IMR-90 (cell line): ENCODE data around the gene EXOC2. TPM values are rescaled to one million over a fixed set of nuclear protein-coding genes. Genes with fewer than 3 reads are reported as not detected.

Experiments used
- ATAC-seq: fragments of 200-7000 bp; cut with Tn5 transposase; 2 replicates; pipeline ENCODE4 v1.9.1; 2020; ENCODE audit warnings: low read depth, mild to moderate bottlenecking, moderate library complexity
- BruUV-seq: library from RNA; stranded (reverse); fragments of 400-500 nt; replicated peaks from 2 replicates; lab custom pipeline; 2021; lab: Mats Ljungman, UMichigan
- CTCF ChIA-PET: fragments of 300-600 bp; formaldehyde crosslinking; extraction: SDS; loops from one replicate; lab custom pipeline; 2021; ENCODE audit warnings: antibody characterized with exemption; lab: Yijun Ruan, JAX
- POLR2A ChIA-PET: fragments of 300-600 bp; sonication (Branson Sonifier 250); formaldehyde crosslinking; loops from one replicate; lab custom pipeline; 2022; ENCODE audit warnings: antibody characterized with exemption; ENCODE audit not compliant: unreplicated experiment; lab: Charles Lee
- DNase-seq: peaks from one replicate; pipeline ENCODE4 v3.0.0; 2013
- H2AFZ ChIP-seq: replicated peaks from 2 replicates; pipeline ENCODE3; 2013; ENCODE audit warnings: low read length, mild to moderate bottlenecking; ENCODE audit not compliant: poor library complexity
- H2AK5ac ChIP-seq: 2 replicates; pipeline ENCODE4 v1.6.1; 2013; ENCODE audit warnings: low read depth, low read length, inconsistent platforms
- H2AK9ac ChIP-seq: replicated peaks from 2 replicates; pipeline ENCODE3; 2013; ENCODE audit warnings: mild to moderate bottlenecking, low read depth, low read length, moderate library complexity; ENCODE audit not compliant: poor library complexity
- H2BK120ac ChIP-seq: 2 replicates; pipeline ENCODE4 v1.6.1; 2013; ENCODE audit warnings: low read depth, low read length, inconsistent platforms
- H2BK15ac ChIP-seq: 3 replicates; pipeline ENCODE4 v1.6.1; 2013; ENCODE audit warnings: low read depth, low read length, inconsistent platforms
- H2BK20ac ChIP-seq: 2 replicates; pipeline ENCODE4 v1.6.1; 2013; ENCODE audit warnings: low read depth, mild to moderate bottlenecking, inconsistent platforms, low read length, moderate library complexity
- H2BK5ac ChIP-seq: 2 replicates; pipeline ENCODE4 v1.6.1; 2013; ENCODE audit warnings: mild to moderate bottlenecking, low read depth, low read length, inconsistent platforms; ENCODE audit not compliant: poor library complexity, severe bottlenecking
- H3K14ac ChIP-seq: replicated peaks from 2 replicates; pipeline ENCODE4 v1.6.1; 2013; ENCODE audit warnings: low read depth, low read length, inconsistent platforms
- H3K18ac ChIP-seq: 2 replicates; pipeline ENCODE4 v1.6.1; 2013; ENCODE audit warnings: low read depth, low read length, control low read depth
- H3K23ac ChIP-seq: 2 replicates; pipeline ENCODE4 v1.6.1; 2013; ENCODE audit warnings: low read depth, low read length, inconsistent platforms
- H3K27ac ChIP-seq: 2 replicates; pipeline ENCODE4 v1.5.1; 2013; ENCODE audit warnings: mild to moderate bottlenecking, control low read depth, low read length; ENCODE audit not compliant: insufficient read depth
- H3K27me3 ChIP-seq: 2 replicates; pipeline ENCODE4 v1.6.1; 2013; ENCODE audit warnings: low read length; ENCODE audit not compliant: control insufficient read depth, insufficient read depth
- H3K36me3 ChIP-seq: 2 replicates; pipeline ENCODE4 v1.6.1; 2013; ENCODE audit warnings: low read length, mixed read lengths; ENCODE audit not compliant: control insufficient read depth, insufficient read depth
- H3K4ac ChIP-seq: 2 replicates; pipeline ENCODE4 v1.6.1; 2013; ENCODE audit warnings: low read depth, low read length, inconsistent platforms
- H3K4me1 ChIP-seq: 2 replicates; pipeline ENCODE4 v1.6.1; 2013; ENCODE audit warnings: low read length, mixed read lengths; ENCODE audit not compliant: control insufficient read depth, insufficient read depth
- H3K4me2 ChIP-seq: 2 replicates; pipeline ENCODE4 v1.6.1; 2013; ENCODE audit warnings: low read depth, mild to moderate bottlenecking, control low read depth, low read length, moderate library complexity
- H3K4me3 ChIP-seq: 2 replicates; pipeline ENCODE4 v1.5.1; 2013; ENCODE audit warnings: low read depth, mild to moderate bottlenecking, control low read depth, low read length, moderate library complexity; ENCODE audit not compliant: insufficient read depth
- H3K56ac ChIP-seq: 2 replicates; pipeline ENCODE4 v1.6.1; 2013; ENCODE audit warnings: low read length, inconsistent platforms; ENCODE audit not compliant: insufficient read depth; ENCODE audit errors: extremely low read depth
- H3K79me1 ChIP-seq, 2 experiments: 2 replicates each; pipeline ENCODE4 v1.6.1; 2013; ENCODE audit warnings: low read length in 2 of 2, inconsistent platforms in 1 of 2, low read depth in 1 of 2
- H3K9ac ChIP-seq: 2 replicates; pipeline ENCODE4 v1.6.1; 2013; ENCODE audit warnings: low read depth, low read length, control low read depth
- H3K9me1 ChIP-seq: 2 replicates; pipeline ENCODE4 v1.6.1; 2013; ENCODE audit warnings: low read length, inconsistent platforms; ENCODE audit not compliant: insufficient read depth
- H3K9me3 ChIP-seq: 2 replicates; pipeline ENCODE4 v1.6.1; 2013; ENCODE audit warnings: low read length; ENCODE audit not compliant: control insufficient read depth, insufficient read depth
- H4K20me1 ChIP-seq: 2 replicates; pipeline ENCODE4 v1.6.1; 2013; ENCODE audit warnings: low read length, inconsistent platforms; ENCODE audit not compliant: insufficient read depth
- H4K5ac ChIP-seq: 2 replicates; pipeline ENCODE4 v1.6.1; 2013; ENCODE audit warnings: mild to moderate bottlenecking, low read depth, low read length, control low read depth
- H4K8ac ChIP-seq, 2 experiments: 2 replicates each; pipeline ENCODE4 v1.6.1; 2013; ENCODE audit warnings: low read depth in 2 of 2, low read length in 2 of 2, control low read depth in 1 of 2, inconsistent platforms in 1 of 2
- H4K91ac ChIP-seq: 2 replicates; pipeline ENCODE4 v1.6.1; 2013; ENCODE audit warnings: low read depth, low read length, inconsistent platforms; ENCODE audit not compliant: insufficient read depth
- BHLHE40 ChIP-seq: fragments of 150-350 bp; IDR thresholded peaks from 2 replicates; pipeline ENCODE4 v1.6.1; 2016; ENCODE audit warnings: mild to moderate bottlenecking, low read depth, low read length
- CEBPB ChIP-seq: IDR thresholded peaks from 2 replicates; pipeline ENCODE4 v1.6.1; 2012; ENCODE audit warnings: low read depth, low read length, improper control_type of control experiment
- CHD1 ChIP-seq: IDR thresholded peaks from 2 replicates; pipeline ENCODE4 v1.6.1; 2012; ENCODE audit warnings: low read depth, low read length, improper control_type of control experiment
- ELK1 ChIP-seq: fragments of 150-350 bp; IDR thresholded peaks from 2 replicates; pipeline ENCODE4 v1.6.1; 2016; ENCODE audit warnings: low read depth, mild to moderate bottlenecking, low read length, moderate library complexity, borderline replicate concordance
- FOS ChIP-seq: fragments of 150-350 bp; IDR thresholded peaks from 2 replicates; pipeline ENCODE4 v1.6.1; 2016; ENCODE audit warnings: low read depth, low read length
- MAFK ChIP-seq: IDR thresholded peaks from 2 replicates; pipeline ENCODE4 v1.6.1; 2012; ENCODE audit warnings: low read depth, low read length, improper control_type of control experiment
- MAZ ChIP-seq: IDR thresholded peaks from 2 replicates; pipeline ENCODE4 v1.6.1; 2012; ENCODE audit warnings: low read depth, mild to moderate bottlenecking, low read length, improper control_type of control experiment, moderate library complexity, borderline replicate concordance
- MXI1 ChIP-seq: IDR thresholded peaks from 2 replicates; pipeline ENCODE4 v1.6.1; 2012; ENCODE audit warnings: low read depth, mild to moderate bottlenecking, low read length, moderate library complexity, borderline replicate concordance
- NFE2L2 ChIP-seq: fragments of 150-350 bp; IDR thresholded peaks from 2 replicates; pipeline ENCODE4 v1.6.1; 2016; ENCODE audit warnings: low read depth, mild to moderate bottlenecking, low read length
- POLR2A ChIP-seq: IDR thresholded peaks from 2 replicates; pipeline ENCODE4 v1.6.1; 2012; ENCODE audit warnings: mild to moderate bottlenecking, low read depth, low read length
- RAD21 ChIP-seq: IDR thresholded peaks from 2 replicates; pipeline ENCODE4 v1.6.1; 2012; ENCODE audit warnings: low read length, improper control_type of control experiment
- RCOR1 ChIP-seq: IDR thresholded peaks from 2 replicates; pipeline ENCODE4 v1.6.1; 2012; ENCODE audit warnings: mild to moderate bottlenecking, low read length, improper control_type of control experiment; ENCODE audit not compliant: insufficient replicate concordance
- RFX5 ChIP-seq: IDR thresholded peaks from 2 replicates; pipeline ENCODE4 v1.8.0; 2012; ENCODE audit warnings: low read depth, mild to moderate bottlenecking, low read length, moderate library complexity
- SMC3 ChIP-seq: fragments of 150-350 bp; IDR thresholded peaks from 2 replicates; pipeline ENCODE4 v1.6.1; 2016; ENCODE audit warnings: low read depth, mild to moderate bottlenecking, antibody characterized with exemption, low read length, moderate library complexity
- USF2 ChIP-seq: fragments of 150-350 bp; IDR thresholded peaks from 2 replicates; pipeline ENCODE4 v1.6.1; 2017; ENCODE audit warnings: mild to moderate bottlenecking, antibody characterized with exemption, low read length, low read depth
- WGBS, 2 experiments: methylation state at CpG; one replicate each; pipeline versions ENCODE4 v1.1.5 to v1.1.7; 2013; ENCODE audit warnings: missing lambda C conversion rate in 2 of 2; ENCODE audit not compliant: insufficient read length in 1 of 2; ENCODE audit errors: extremely low coverage in 2 of 2; 5-methylcytosine and 5-hydroxymethylcytosine counted together
- dilution Hi-C: fragments of 300-500 bp; cut with HindIII; formaldehyde crosslinking; loops from one replicate; pipeline ENCODE4 v1.14.3; 2018; ENCODE audit warnings: low sequenced_read_pairs; ENCODE audit not compliant: unreplicated experiment
- in situ Hi-C: fragments of 300-500 bp; cut with MboI; formaldehyde crosslinking; loops from 3 replicates; pipeline ENCODE4 v1.14.3; 2019; ENCODE audit warnings: low sequenced_read_pairs, inconsistent platforms, mixed read lengths
- intact Hi-C: fragments of 100-400 bp; cut with micrococcal nuclease; formaldehyde crosslinking; loops from 2 replicates; pipeline ENCODE4 v1.10.0; 2022
- polyA plus RNA-seq, 3 experiments: library from polyadenylated mRNA; depleted of rRNA; stranded (reverse); fragments of >200 nt; gene quantifications; 2 replicates each; pipeline ENCODE4 v1.2.3, GENCODE V29; 2012; ENCODE audit warnings: low replicate concordance in 1 of 3
- total RNA-seq: library from RNA; depleted of rRNA; stranded (reverse); fragments of >200 nt; gene quantifications from 2 replicates; pipeline ENCODE4 v1.2.3, GENCODE V29; 2012

Gene EXOC2
- total and polyA plus RNA-seq, 2 of the 4 experiments (the other 2 are of a cell fraction): 13.1 to 37.3 TPM

- dilution Hi-C loops: no loop called here
- H2BK15ac ChIP-seq: no peak overlapping the region
- H3K9ac ChIP-seq: no peak overlapping the region
- no peak overlapping the region for H2BK20ac ChIP-seq
- in situ Hi-C loops: no loop called here
- DNase-seq: no peak
- H2BK5ac ChIP-seq: no peak overlapping the region
- H2AFZ ChIP-seq: no peak overlapping the region
- H3K18ac ChIP-seq: no peak overlapping the region
- H3K27me3 ChIP-seq: no peaks in the 10 kb centered on the region
- H4K91ac ChIP-seq: no peak overlapping the region
- ChIA-PET CTCF (interaction anchor here (0.8 kb wide), 1 partner anchor 17 kb away, joined by 3 read pairs; no protein-coding TSS in a partner anchor), POLR2A (no interaction called here)
- H3K4ac ChIP-seq: no peak overlapping the region; the same call in none of the 2 replicates
- no TSS peak for BruUV-seq
- H2AK9ac ChIP-seq: no peak overlapping the region
- peaks cover 7% of the 10 kb centered on the region; the same call in 1 of the 2 replicates for H3K36me3 ChIP-seq
- TF ChIP-seq SMC3 (no peak), BHLHE40 (no peak), ELK1 (no peak), RFX5 (no peak), CEBPB (no peak), RAD21 (no peak), MXI1 (no peak), MAZ (no peak), RCOR1 (no peak), NFE2L2 (no peak), POLR2A (no peak), CHD1 (no peak), FOS (no peak), USF2 (no peak), MAFK (no peak)
- no peak for ATAC-seq
- H3K27ac ChIP-seq: no peak overlapping the region
- no peak overlapping the region for H3K23ac ChIP-seq
- H4K5ac ChIP-seq: no peak overlapping the region; the same call in 1 of the 2 replicates
- H3K9me1 ChIP-seq: no peaks in the 10 kb centered on the region
- peaks cover 3% of the 10 kb centered on the region for H3K4me1 ChIP-seq
- intact Hi-C loops: no loop called here
- no peak overlapping the region for H3K4me2 ChIP-seq
- no peak overlapping the region for H3K56ac ChIP-seq
- 0 out of 2 replicates have a peak overlapping the region, but pooled peaks have one; percentile 1 for H3K14ac ChIP-seq
- H3K9me3 ChIP-seq: no peaks in the 10 kb centered on the region
- H3K79me1 ChIP-seq: peaks cover 12 to 45% of the 10 kb centered on the region in 2 experiments
- H2BK120ac ChIP-seq: peak overlapping the region; percentile 8; the same call in 1 of the 2 replicates
- no peak overlapping the region for H3K4me3 ChIP-seq
- H4K20me1 ChIP-seq: peaks cover 16% of the 10 kb centered on the region; the same call in 1 of the 2 replicates
- no peak overlapping the region for H4K8ac ChIP-seq
- no peak overlapping the region for H2AK5ac ChIP-seq
- WGBS, 2 experiments: 96% methylated on average over 4 of the region's 13 CpGs; no CpG with 5 or more reads in 1 of the 2 experiments
Observed at GRCh38 chr6:659716-660581, 33.0 kb downstream of the EXOC2 start.
